GM12878 (cell line): ENCODE data around the gene TIMM21. TPM values are rescaled to one million over a fixed set of nuclear protein-coding genes. Genes with fewer than 3 reads are reported as not detected.

Experiments used
- ATAC-seq: fragments of 200-7000 bp; cut with Tn5 transposase; 3 replicates; pipeline ENCODE4 v1.9.1; 2020; ENCODE audit warnings: mild to moderate bottlenecking, moderate library complexity
- BruUV-seq: library from RNA; stranded (reverse); fragments of 400-500 nt; replicated peaks from 2 replicates; lab custom pipeline; 2021; lab: Mats Ljungman, UMichigan
- CTCF ChIA-PET: fragments of 300-600 bp; sonication (Branson Sonifier 250); formaldehyde crosslinking; extraction: SDS; loops from one replicate; lab custom pipeline; 2021; ENCODE audit warnings: inconsistent platforms; lab: Yijun Ruan, JAX
- POLR2A ChIA-PET: fragments of 350-600 bp; formaldehyde crosslinking; extraction: SDS; loops from one replicate; lab custom pipeline; 2021; ENCODE audit warnings: inconsistent platforms; lab: Charles Lee
- RAD21 ChIA-PET: fragments of 300-600 bp; sonication (Branson Sonifier 250); formaldehyde crosslinking; loops from one replicate; lab custom pipeline; 2023; ENCODE audit warnings: antibody characterized with exemption; ENCODE audit not compliant: unreplicated experiment; lab: Charles Lee
- SMC1A ChIA-PET: fragments of 300-600 bp; sonication (Branson Sonifier 250); formaldehyde crosslinking; loops from one replicate; lab custom pipeline; 2023; ENCODE audit not compliant: unreplicated experiment, uncharacterized antibody; lab: Charles Lee
- DNase-seq: peaks from one replicate; pipeline ENCODE4 v3.0.0-alpha.2; 2011; ENCODE audit warnings: low read depth, low spot score
- FAIRE-seq: peaks from 3 replicates; lab custom pipeline; 2011; peaks lifted over from hg19 to GRCh38; lab: Jason Lieb, UNC
- H2AFZ ChIP-seq: 2 replicates; pipeline ENCODE4 v1.6.0; 2011; ENCODE audit warnings: low read depth, low read length, control low read depth; ENCODE audit not compliant: control insufficient read depth
- H3K27ac ChIP-seq: 2 replicates; pipeline ENCODE4 v1.5.1; 2011; ENCODE audit warnings: control low read depth; ENCODE audit not compliant: control insufficient read depth, insufficient read depth
- H3K27me3 ChIP-seq, 2 experiments: replicated peaks in 1 of 2; 2 replicates each; pipeline versions ENCODE4 v1.6.0 to v1.6.1; 2011; ENCODE audit warnings: low read length in 1 of 2; ENCODE audit not compliant: control insufficient read depth in 2 of 2, insufficient read depth in 2 of 2
- H3K36me3 ChIP-seq, 2 experiments: 2 replicates each; pipeline ENCODE4 v1.5.1; 2011; ENCODE audit warnings: low read length in 1 of 2; ENCODE audit not compliant: control insufficient read depth in 2 of 2, insufficient read depth in 2 of 2
- H3K4me1 ChIP-seq: 2 replicates; pipeline ENCODE4 v1.6.1; 2011; ENCODE audit warnings: mild to moderate bottlenecking, low read length, moderate library complexity, mixed read lengths; ENCODE audit not compliant: control insufficient read depth, insufficient read depth
- H3K4me2 ChIP-seq: 2 replicates; pipeline ENCODE4 v1.6.0; 2011; ENCODE audit warnings: control low read depth; ENCODE audit not compliant: control insufficient read depth, insufficient read depth
- H3K4me3 ChIP-seq: fragments of 200-600 bp; sonication (generic); 2 replicates; pipeline ENCODE4 v1.5.1; 2016
- H3K79me2 ChIP-seq: 2 replicates; pipeline ENCODE4 v1.6.0; 2011; ENCODE audit warnings: low read length; ENCODE audit not compliant: control insufficient read depth, insufficient read depth
- H3K9ac ChIP-seq: 2 replicates; pipeline ENCODE4 v1.8.0; 2011; ENCODE audit warnings: low read length, control low read depth, mixed read lengths; ENCODE audit not compliant: control insufficient read depth, insufficient read depth
- H3K9me3 ChIP-seq: replicated peaks from 3 replicates; pipeline ENCODE4 v1.5.1; 2011; ENCODE audit warnings: mild to moderate bottlenecking, low read length; ENCODE audit not compliant: control insufficient read depth, insufficient read depth
- H4K20me1 ChIP-seq: 2 replicates; pipeline ENCODE4 v1.6.0; 2011; ENCODE audit not compliant: control insufficient read depth, insufficient read depth
- ASH2L ChIP-seq: fragments of 300-600, 200-600 bp; sonication (generic); IDR thresholded peaks from 2 replicates; pipeline ENCODE4 v1.6.1; 2017; ENCODE audit warnings: low read depth, mild to moderate bottlenecking, borderline replicate concordance
- ATF7 ChIP-seq: fragments of 450-650 bp; IDR thresholded peaks from 2 replicates; pipeline ENCODE4 v1.6.1; 2016; ENCODE audit warnings: low read depth, mild to moderate bottlenecking
- DPF2 ChIP-seq: fragments of 450-650 bp; IDR thresholded peaks from 2 replicates; pipeline ENCODE4 v1.6.1; 2017; ENCODE audit warnings: mild to moderate bottlenecking
- KAT2A ChIP-seq: conservative IDR thresholded peaks from 2 replicates; pipeline ENCODE4 v1.6.1; 2011; ENCODE audit warnings: low read depth, low read length; ENCODE audit not compliant: control insufficient read depth
- SMC3 ChIP-seq: IDR thresholded peaks from 2 replicates; pipeline ENCODE4 v1.6.1; 2011; ENCODE audit warnings: low read length, improper control_type of control experiment, borderline replicate concordance
- SP1 ChIP-seq: IDR thresholded peaks from one replicate; pipeline ENCODE4 v1.6.1; 2011; ENCODE audit warnings: low read depth, low read length
- SRF ChIP-seq, 2 experiments: IDR thresholded peaks; 2 replicates each; pipeline ENCODE4 v1.6.1; 2011; ENCODE audit warnings: low read depth in 2 of 2, low read length in 2 of 2, mild to moderate bottlenecking in 1 of 2, moderate library complexity in 1 of 2
- WGBS: methylation state at CpG from one replicate; pipeline ENCODE4 v1.1.6; 2016; ENCODE audit warnings: low lambda C conversion rate; ENCODE audit not compliant: insufficient replicate concordance, insufficient coverage; ENCODE audit errors: missing lambda C conversion rate; 5-methylcytosine and 5-hydroxymethylcytosine counted together
- in situ Hi-C: fragments of 300-500 bp; cut with MboI; formaldehyde crosslinking; loops from 9 replicates; pipeline ENCODE4 v1.14.3; 2018; ENCODE audit warnings: mixed read lengths
- intact Hi-C: fragments of 100-400 bp; cut with micrococcal nuclease; formaldehyde crosslinking; loops from one replicate; pipeline ENCODE4 v1.14.2; 2022; ENCODE audit not compliant: unreplicated experiment
- polyA plus RNA-seq, 11 experiments: library from polyadenylated mRNA; depleted of rRNA in 4 of 11; unstranded in 6 of 11; stranded (reverse) in 5 of 11; fragments of >200 nt; fragmentation: Nextera tagmentation in 4 of 11; fragmentation: Illumina TruSeq in 1 of 11; extraction: Ambion mirVana in 4 of 11; extraction: Trizol in 1 of 11; gene quantifications; 1 replicate in 1 of 11; 2 replicates in 10 of 11; pipeline versions ENCODE4 v1.2.1 to v1.2.3, GENCODE V29; 2011 to 2016; ENCODE audit warnings: inconsistent platforms in 2 of 11, missing spikeins in 2 of 11, low read depth in 1 of 11
- total RNA-seq, 4 experiments: library from RNA; depleted of rRNA in 3 of 4; stranded (reverse); fragments of >200 nt in 3 of 4; fragmentation: Illumina TruSeq in 1 of 4; extraction: Trizol in 1 of 4; gene quantifications; 2 replicates each; pipeline versions ENCODE4 v1.2.1 to v1.2.3, GENCODE V29; 2013 to 2021
- TF ChIP-seq, protein P1 (sequence below): fragments of 450-650 bp; formaldehyde crosslinking; IDR thresholded peaks from 2 replicates; pipeline ENCODE4 v1.4.0; 2020; ENCODE audit warnings: mild to moderate bottlenecking, moderate library complexity

TIMM21 gene
- total and polyA plus RNA-seq, 10 of the 15 experiments (the other 5 are each of a cell fraction or from before 2014, with no cell fraction given): 39.5 to 203 (median 83.4) TPM

DNA sequence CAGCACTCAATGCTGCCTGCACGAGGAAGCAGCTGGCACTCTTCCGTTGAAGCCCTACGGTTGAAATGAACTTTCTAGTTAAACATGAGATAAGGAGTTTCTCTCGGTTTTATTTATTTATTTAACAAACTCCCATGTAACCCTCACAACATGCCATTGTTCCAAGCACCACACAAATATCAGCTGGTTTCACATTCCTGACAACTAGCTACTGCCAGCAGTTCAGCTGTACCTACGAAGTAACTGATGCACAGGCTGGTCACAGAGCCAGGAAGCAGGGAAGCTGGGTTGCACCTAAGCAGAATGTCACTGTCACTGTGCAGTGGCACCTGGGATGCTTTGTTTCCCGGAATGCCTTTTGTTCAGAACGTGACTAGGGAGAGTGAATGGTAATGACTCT is 18.1 kb downstream of the TIMM21 start (continued):
- no peak for TF ChIP-seq SMC3
- no peak for TF ChIP-seq SRF (IDR thresholded peaks at IDR 0.05; ENCODE audit: low read depth in 2 of 2, low read length in 2 of 2)

DNA sequence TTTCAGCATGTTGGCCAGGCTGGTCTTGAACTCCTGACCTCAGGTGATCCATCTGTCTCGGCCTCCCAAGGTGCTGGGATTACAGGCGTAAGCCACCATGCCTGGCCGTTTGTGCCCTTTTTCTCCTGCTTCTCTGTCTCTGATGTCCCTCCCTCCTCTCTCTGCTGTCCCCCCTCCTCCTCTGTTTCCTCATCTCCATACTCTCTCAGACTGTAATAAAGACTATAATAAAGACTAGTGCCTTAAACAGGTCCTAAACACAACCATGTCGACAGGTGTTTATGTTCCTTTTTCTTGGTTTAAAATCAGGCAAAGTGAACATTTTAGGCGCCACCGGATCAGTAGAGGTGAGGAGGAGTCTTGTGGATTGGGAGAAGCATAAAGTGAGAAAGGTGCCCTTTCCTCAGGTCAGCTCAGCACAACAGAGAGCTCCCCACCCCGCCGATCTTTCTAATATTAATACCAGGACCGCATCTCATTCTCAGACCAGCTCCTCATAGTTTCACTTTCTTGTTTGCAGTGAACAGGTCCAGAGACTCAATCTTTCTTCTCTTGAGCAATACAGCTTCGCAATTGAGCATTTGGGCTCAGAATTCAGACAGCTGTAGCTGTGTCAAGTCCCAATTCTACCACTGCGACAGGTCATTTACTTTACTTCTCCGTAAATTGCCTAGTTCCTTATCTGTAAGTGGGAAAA is 23.7 kb downstream of the TIMM21 start:
- peaks cover 0 to 2% of the 10 kb centered on the region in 2 experiments; a peak in 1 of 4 replicates for H3K27me3 ChIP-seq
- POLR2A ChIA-PET: no interaction called here
- peak overlapping the region; percentile 45 for H2AFZ ChIP-seq
- no peak for DNase-seq
- 40% methylated on average over 12 of the region's 12 CpGs for WGBS
- no peaks in the 10 kb centered on the region for H3K9me3 ChIP-seq
- H4K20me1 ChIP-seq: no peaks in the 10 kb centered on the region
- SMC1A ChIA-PET: interaction anchor here (0.6 to 1.4 kb wide), 3 partner anchors 14 to 38 kb away, joined by 3 read pairs; no protein-coding TSS in a partner anchor
- peak; percentile 80 for FAIRE-seq
- no peak overlapping the region for H3K27ac ChIP-seq
- no TSS peak for BruUV-seq
- peaks cover 6% of the 10 kb centered on the region; the same call in 1 of the 2 replicates for H3K4me1 ChIP-seq
- CTCF ChIA-PET: interaction anchor here (1.3 to 1.7 kb wide), 2 partner anchors 11 to 25 kb away, joined by 3 to 4 read pairs; no protein-coding TSS in a partner anchor
- no peak overlapping the region for H3K4me3 ChIP-seq
- peak; percentile 97 for ATAC-seq
- H3K4me2 ChIP-seq: peak overlapping the region; percentile 85
- RAD21 ChIA-PET: no interaction called here
- no peaks in the 10 kb centered on the region for H3K36me3 ChIP-seq
- intact Hi-C loops: no loop called here
- in situ Hi-C loops: no loop called here
- H3K79me2 ChIP-seq: no peaks in the 10 kb centered on the region
- TF ChIP-seq DPF2 (no peak), ASH2L (no peak), SP1 (no peak), ATF7 (no peak), KAT2A (no peak)
- TF ChIP-seq, protein P1, sequence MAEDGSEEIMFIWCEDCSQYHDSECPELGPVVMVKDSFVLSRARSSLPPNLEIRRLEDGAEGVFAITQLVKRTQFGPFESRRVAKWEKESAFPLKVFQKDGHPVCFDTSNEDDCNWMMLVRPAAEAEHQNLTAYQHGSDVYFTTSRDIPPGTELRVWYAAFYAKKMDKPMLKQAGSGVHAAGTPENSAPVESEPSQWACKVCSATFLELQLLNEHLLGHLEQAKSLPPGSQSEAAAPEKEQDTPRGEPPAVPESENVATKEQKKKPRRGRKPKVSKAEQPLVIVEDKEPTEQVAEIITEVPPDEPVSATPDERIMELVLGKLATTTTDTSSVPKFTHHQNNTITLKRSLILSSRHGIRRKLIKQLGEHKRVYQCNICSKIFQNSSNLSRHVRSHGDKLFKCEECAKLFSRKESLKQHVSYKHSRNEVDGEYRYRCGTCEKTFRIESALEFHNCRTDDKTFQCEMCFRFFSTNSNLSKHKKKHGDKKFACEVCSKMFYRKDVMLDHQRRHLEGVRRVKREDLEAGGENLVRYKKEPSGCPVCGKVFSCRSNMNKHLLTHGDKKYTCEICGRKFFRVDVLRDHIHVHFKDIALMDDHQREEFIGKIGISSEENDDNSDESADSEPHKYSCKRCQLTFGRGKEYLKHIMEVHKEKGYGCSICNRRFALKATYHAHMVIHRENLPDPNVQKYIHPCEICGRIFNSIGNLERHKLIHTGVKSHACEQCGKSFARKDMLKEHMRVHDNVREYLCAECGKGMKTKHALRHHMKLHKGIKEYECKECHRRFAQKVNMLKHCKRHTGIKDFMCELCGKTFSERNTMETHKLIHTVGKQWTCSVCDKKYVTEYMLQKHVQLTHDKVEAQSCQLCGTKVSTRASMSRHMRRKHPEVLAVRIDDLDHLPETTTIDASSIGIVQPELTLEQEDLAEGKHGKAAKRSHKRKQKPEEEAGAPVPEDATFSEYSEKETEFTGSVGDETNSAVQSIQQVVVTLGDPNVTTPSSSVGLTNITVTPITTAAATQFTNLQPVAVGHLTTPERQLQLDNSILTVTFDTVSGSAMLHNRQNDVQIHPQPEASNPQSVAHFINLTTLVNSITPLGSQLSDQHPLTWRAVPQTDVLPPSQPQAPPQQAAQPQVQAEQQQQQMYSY (CRISPR knock-in tag): no peak
- H3K9ac ChIP-seq: no peak overlapping the region
